H1 (cell line): Measurements from ENCODE around the gene ZCCHC3. TPM values are rescaled to one million over a fixed set of nuclear protein-coding genes. Genes with fewer than 3 reads are reported as not detected.

ENCODE experiments used
- ATF2 ChIP-seq: IDR thresholded peaks from 2 replicates; pipeline ENCODE4 v1.6.1; 2012; ENCODE audit warnings: low read length, inconsistent platforms
- BCL11A ChIP-seq, 2 experiments: IDR thresholded peaks; one replicate each; pipeline ENCODE4 v1.6.1; 2011; ENCODE audit warnings: low read depth in 2 of 2, low read length in 2 of 2, mild to moderate bottlenecking in 2 of 2
- CHD7 ChIP-seq: fragments of 300-600 bp; sonication (generic); IDR thresholded peaks from 2 replicates; pipeline ENCODE4 v1.7.1; 2012; ENCODE audit warnings: low read length, moderate library complexity, mild to moderate bottlenecking, inconsistent platforms; ENCODE audit not compliant: insufficient replicate concordance
- JUND ChIP-seq: IDR thresholded peaks from 2 replicates; pipeline ENCODE4 v1.6.1; 2011; ENCODE audit warnings: mild to moderate bottlenecking, improper control_type of control experiment, low read length
- NANOG ChIP-seq: IDR thresholded peaks from 2 replicates; pipeline ENCODE4 v1.6.1; 2011; ENCODE audit warnings: low read length, low read depth, mild to moderate bottlenecking, inconsistent platforms; ENCODE audit not compliant: insufficient read depth, poor library complexity, severe bottlenecking
- NRF1 ChIP-seq: IDR thresholded peaks from 2 replicates; pipeline ENCODE4 v1.6.1; 2011; ENCODE audit warnings: mild to moderate bottlenecking, low read depth, low read length, improper control_type of control experiment
- RBBP5 ChIP-seq: IDR thresholded peaks from 2 replicates; pipeline ENCODE4 v1.7.1; 2012; ENCODE audit warnings: low read depth, mild to moderate bottlenecking, inconsistent platforms, low read length, moderate library complexity, borderline replicate concordance
- polyA plus RNA-seq, 7 experiments: library from polyadenylated mRNA; depleted of rRNA in 3 of 7; stranded (reverse) in 5 of 7; unstranded in 2 of 7; fragments of >200 nt in 5 of 7; fragments of 200-250 nt in 2 of 7; gene quantifications; 1 replicate in 5 of 7; 2 replicates in 1 of 7; 4 replicates in 1 of 7; pipeline versions ENCODE4 v1.2.1 to v1.2.3, GENCODE V29; 2011 to 2013; ENCODE audit warnings: missing spikeins in 2 of 7, mixed read lengths in 2 of 7
- total RNA-seq: library from RNA; stranded (reverse); fragmentation: NEBNext Ultra II Directional; extraction: Animal tissue kit (Norgen Biotek cat#: 25700); gene quantifications from 2 replicates; pipeline ENCODE4 v1.2.1, GENCODE V29; 2021

Gene ZCCHC3
- total and polyA plus RNA-seq, 2 of the 8 experiments (the other 6 are each of a cell fraction or from before 2014, with no cell fraction given), result 33.7 to 52.4 TPM

GRCh38 chr20:327186-328026 lies 30.0 kb downstream of the ZCCHC3 start (continued):
- TF ChIP-seq NANOG, result peak; percentile 51
- no peak for TF ChIP-seq JUND
- no peak for TF ChIP-seq BCL11A (IDR thresholded peaks at IDR 0.05; ENCODE audit: low read depth in 2 of 2, low read length in 2 of 2)
- peak; percentile 63 for TF ChIP-seq NRF1
- TF ChIP-seq ATF2, result no peak
- TF ChIP-seq CHD7, result no peak
- TF ChIP-seq RBBP5, result no peak; the same call in 1 of the 2 replicates
